ENCODE results near the gene ZNF580.
A peak's percentile ranks its signal among the peaks of the same experiment; 100 is the strongest.

Gene ZNF580

GRCh38 chr19:55647732-55648584 lies 7.2 kb downstream of the ZNF580 start, which contains the start of gene CCDC106:
Gene CCDC106 (plus strand): TSS chr19:55648212. CDS start chr19:55649047, 835 bp downstream.
- no peak for DNase-seq (ENCODE audit: low read depth)

GRCh38 chr19:55648585-55649267 lies 7.9 kb downstream of the ZNF580 start:
- no peak for DNase-seq (ENCODE audit: low read depth)

- DNase-seq (ENCODE audit: low read depth), result no peak
These were observed 8.7 kb downstream of the ZNF580 start for GRCh38 chr19:55649268-55650125.

GRCh38 chr19:55650126-55650557 lies 9.3 kb downstream of the ZNF580 start:
- no peak for DNase-seq (ENCODE audit: low read depth)

GRCh38 chr19:55650602-55651230 lies 9.9 kb downstream of the ZNF580 start:
- DNase-seq (ENCODE audit: low read depth), result no peak

GRCh38 chr19:55651236-55651635 lies 10.4 kb downstream of the ZNF580 start:
- DNase-seq (ENCODE audit: low read depth), result no peak

GRCh38 chr19:55652311-55653128 lies 11.7 kb downstream of the ZNF580 start:
- DNase-seq (ENCODE audit: low read depth), result no peak

- peak; percentile 98 for DNase-seq (ENCODE audit: low read depth)
These were observed 13.0 kb downstream of the ZNF580 start for GRCh38 chr19:55653651-55654322.

GRCh38 chr19:55654323-55654867 lies 13.6 kb downstream of the ZNF580 start:
- peak; percentile 97 for DNase-seq (ENCODE audit: low read depth)

- DNase-seq (ENCODE audit: low read depth), result peak; percentile 95
These were observed 14.3 kb downstream of the ZNF580 start, which contains the start of gene U2AF2 for GRCh38 chr19:55654868-55655647. Gene U2AF2 (plus strand): TSS chr19:55655035. CDS start chr19:55655105, 70 bp downstream.

GRCh38 chr19:55655648-55656040 lies 14.8 kb downstream of the ZNF580 start:
- DNase-seq (ENCODE audit: low read depth), result no peak

GRCh38 chr19:55656552-55656951 lies 15.8 kb downstream of the ZNF580 start:
- DNase-seq (ENCODE audit: low read depth), result no peak

GRCh38 chr19:55656988-55657747 lies 16.4 kb downstream of the ZNF580 start:
- DNase-seq (ENCODE audit: low read depth), result no peak

- DNase-seq (ENCODE audit: low read depth), result no peak
These were observed 18.2 kb downstream of the ZNF580 start for GRCh38 chr19:55658846-55659459.

GRCh38 chr19:55659822-55660221 lies 19.0 kb downstream of the ZNF580 start:
- DNase-seq (ENCODE audit: low read depth), result no peak

GRCh38 chr19:55660404-55660803 lies 19.6 kb downstream of the ZNF580 start:
- DNase-seq (ENCODE audit: low read depth), result no peak

GRCh38 chr19:55660991-55661390 lies 20.2 kb downstream of the ZNF580 start:
- no peak for DNase-seq (ENCODE audit: low read depth)

GRCh38 chr19:55661826-55662225 lies 21.0 kb downstream of the ZNF580 start:
- no peak for DNase-seq (ENCODE audit: low read depth)

Data from stimulated activated CD8-positive, alpha-beta memory T cell treated with anti-CD3 and anti-CD28 coated beads, Interleukin-7, amount 100 ng/mL, for 24 hours (primary cell).